Stimulated activated CD4-positive, alpha-beta T cell treated with anti-CD3 and anti-CD28 coated beads, Interleukin-4, amount 100 ng/mL, for 48 hours (primary cell): Measurements from ENCODE around the gene FKBP1B.
"Not testable (repeated sequence)": the region's sequence is repeated elsewhere in the genome, so short reads cannot be mapped to it uniquely, and the experiment has no call there.

Experiments
- DNase-seq, 2 donors: peaks; one replicate each; pipeline ENCODE4 v3.0.0-alpha.2; 2020; ENCODE audit warnings: low read depth in 2 of 2

Gene FKBP1B

DNA sequence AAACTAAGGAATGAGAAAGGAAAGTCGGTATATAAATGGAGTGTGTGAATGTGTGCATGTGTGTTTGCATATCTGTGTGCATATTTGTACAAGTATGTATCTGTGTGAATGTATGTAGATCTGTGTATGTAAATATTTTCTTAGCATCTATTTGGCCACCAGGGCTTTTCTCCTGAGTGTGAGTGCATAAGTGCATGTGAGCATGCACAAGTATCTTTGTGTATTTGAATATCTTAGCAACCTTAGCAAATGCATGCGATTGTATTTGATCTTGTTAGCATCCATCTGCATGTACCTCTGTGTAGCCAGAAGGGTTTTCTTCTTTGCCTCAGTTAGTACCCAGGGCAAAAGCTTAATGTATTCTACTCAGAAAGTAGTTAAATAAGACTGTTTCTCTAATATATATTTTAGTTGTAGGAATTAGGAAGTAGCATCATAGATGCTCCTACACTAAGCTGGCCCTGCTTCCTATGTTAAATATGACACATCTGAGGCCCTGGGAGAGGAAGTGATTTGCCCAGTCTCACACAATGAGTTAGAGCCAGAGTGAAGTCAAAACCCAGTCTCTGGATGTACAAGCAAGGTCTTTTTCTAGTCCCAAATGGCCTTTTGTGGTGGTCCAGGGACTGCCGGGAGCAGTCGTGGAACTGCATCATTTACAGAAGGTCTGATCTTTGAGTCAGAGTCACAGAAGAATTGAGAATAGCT, 9.2 kb downstream of the FKBP1B start:
- no peak for DNase-seq

DNA sequence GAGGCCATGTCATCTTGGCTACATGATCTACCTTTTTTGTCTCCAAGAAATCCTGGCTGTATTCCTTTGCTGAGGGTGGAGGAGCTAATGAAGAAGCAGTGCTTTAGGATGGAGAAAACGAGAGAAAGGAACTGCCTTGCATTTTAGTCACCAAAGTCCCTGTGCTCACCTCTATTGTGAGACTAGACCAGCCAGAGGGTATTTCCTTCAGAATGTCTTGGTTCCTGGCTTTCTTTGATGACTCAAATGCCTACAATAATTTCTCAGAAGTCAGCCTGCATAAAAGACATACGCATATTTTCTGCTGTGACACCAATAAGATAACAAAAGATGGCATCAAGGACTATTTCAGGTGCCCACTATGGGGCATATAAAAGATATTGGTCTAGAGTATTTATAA, 15.8 kb downstream of the FKBP1B start:
- no peak for DNase-seq

DNA sequence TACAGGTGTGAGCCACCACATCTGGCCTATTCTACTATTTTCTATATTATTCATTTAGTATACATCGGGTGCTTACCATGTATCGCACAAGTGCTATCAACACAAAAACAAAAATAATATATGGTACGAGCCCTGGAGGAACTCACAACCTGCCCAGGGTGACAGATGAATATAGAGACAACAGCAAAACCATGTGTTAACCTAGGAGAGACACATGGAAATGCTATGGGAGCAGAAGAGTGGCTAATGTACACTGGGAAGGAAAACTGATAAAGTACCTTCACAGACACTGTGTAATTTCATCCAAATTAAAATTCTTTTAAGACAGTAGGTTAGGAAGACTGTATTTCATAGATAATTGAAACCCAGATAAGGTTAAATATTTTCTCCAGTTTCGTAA, 22.7 kb downstream of the FKBP1B start:
- DNase-seq = no peak

DNA sequence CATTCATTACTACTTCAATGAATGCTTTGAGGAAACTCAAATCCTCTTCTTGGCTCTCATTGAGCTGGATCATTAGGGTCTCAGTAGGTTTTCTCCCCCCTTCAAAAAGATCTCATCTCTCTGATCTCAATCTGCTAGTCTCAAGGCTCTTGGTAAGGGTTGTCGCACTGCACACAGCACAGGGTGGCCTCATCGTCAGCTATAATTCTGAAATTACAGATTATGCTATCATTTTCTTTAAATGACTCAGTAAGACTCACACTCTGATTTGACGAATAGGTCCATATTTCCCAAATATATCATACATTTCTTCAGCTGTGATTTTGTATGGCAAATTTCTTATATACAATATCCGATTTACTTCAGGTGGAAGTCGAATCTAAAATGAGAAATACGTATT, 24.3 kb downstream of the FKBP1B start:
- DNase-seq = no peak

DNA sequence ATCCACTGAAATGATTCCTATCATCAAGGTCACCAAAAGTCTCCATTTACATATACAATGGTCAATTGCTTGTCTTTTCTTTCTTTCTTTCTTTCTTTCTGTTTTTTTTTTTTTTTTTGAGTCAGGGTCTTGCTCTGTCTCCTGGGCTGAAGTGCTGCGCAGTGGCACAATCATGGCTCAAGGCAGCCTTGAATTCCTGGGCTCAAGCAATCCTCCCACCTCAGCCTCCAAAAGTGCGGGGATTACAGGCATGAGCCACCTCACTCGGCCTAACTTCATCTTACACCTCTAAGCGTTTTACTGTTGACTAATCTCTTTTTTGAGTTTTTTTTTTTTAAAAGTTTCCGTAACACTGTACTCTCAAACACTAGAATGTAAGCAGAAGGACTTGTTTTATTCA, 25.7 kb downstream of the FKBP1B start:
- DNase-seq = no peak

DNA sequence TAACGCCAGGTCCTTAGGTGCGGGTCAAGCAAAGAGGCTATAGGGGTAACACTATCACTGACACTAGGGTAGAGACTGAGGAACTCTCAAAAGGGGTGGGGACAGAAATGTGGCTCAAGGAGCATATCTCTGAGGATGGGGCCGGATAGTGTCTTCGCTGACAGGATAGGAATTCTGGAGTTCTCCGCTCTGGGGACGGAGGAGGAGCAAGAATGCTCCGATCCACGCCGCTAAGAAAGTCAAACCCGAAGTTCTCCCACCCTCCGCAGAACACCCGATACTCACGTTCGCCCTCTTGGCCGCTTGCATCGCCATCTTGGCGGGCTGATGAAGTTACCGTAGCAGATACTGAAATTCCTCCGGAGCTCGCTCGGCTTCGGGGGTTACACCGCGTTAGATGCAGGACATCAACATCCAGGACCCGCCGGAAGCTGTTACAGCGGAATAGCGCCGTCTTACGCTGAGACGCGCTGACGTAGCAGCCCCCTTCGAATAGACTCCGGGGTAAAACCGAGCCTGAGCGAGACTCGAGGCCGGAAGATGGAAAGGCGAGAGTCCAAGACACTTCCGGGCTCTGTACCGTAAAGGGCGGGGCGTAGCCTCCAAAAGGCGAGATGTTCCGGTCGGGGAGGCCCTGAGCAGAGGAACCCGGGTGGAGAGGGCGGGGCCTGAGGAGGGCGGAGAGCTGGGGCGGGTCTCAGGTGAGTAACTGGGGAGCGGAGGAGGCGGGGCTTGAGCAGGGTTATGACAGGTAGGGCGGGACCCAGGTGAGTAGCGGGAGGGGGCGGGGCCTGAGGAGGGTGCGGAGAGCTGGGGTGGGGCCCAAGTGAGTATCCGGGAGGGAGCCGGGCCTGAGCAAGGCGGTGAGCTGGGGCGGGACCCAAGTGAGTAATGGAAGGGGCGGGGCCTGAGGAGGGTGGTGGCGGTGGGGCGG, 26.6 kb downstream of the FKBP1B start, which contains the start of gene SF3B6:
Gene SF3B6 (minus strand): TSS at position 412 of the 934 bp plus-strand sequence. CDS start 97 bp downstream, at position 315.
- peak; percentile 99 for DNase-seq

DNA sequence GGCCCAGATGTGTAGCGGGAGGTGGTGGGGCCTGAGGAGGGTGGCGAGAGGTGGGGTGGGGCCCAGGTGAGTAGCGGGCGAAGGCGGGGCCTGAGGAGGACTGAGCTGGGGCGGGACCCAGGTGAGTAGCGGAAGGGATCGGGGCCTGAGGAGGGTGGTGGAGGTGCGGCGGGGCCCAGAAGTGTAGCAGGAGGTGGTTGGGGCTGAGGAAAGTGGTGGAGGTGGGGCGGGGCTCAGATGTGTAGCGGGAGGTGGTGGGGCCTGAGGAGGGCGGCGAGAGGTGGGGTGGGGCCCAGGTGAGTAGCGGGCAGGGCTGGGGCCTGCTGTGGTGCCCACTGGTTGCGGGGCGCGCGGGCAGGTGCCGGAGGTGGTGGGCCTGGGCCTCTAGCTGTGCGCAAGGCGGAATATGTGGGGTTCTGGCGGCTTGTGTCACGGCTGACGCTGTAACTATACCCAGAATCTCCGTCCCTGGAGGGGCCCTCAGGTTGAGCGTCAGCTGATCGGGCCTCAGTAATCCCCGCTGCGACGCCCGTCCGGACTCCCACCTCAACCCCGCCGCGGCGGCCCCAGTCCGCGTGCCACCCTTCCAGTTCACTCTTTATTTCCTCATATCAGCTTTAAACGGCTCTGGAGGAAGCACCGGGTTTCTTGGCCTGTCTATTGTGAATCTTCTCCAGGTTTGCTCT, 27.5 kb downstream of the FKBP1B start:
- no peak for DNase-seq

DNA sequence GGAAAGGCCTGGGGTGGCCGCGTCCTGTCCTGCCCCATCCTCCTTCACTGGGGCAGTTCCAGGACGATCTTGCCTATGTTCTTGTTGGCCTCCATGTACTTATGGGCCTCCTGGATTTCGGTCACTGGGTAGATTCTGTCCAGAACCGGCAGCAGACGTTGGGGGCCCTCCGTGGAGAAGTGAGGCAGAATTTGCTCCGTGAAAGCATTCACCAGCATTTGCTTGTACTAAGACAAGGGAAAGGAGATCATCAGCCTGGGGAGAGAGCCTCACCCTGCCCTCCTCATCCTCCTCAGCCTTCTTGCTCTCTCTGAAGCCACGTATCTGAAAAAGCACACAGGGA, 28.0 kb downstream of the FKBP1B start:
- no peak for DNase-seq

DNA sequence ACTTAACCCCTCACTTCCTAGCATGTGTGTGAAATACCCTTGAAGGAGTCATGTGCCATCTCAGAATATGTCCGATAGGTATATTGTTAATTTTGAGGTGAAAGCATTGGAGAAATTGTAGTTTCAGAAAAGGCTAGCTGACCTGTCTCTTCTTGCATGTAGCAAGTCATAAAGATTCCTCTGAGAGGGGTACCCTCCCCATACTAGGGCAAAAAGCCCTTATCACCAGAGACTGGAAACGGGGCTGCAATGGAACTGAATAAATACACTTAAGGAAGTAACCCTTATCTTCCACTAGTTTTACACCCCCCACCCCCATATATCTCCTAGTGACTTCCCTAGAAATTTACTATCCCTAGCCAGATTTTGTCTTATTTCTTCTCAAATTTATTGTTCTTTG, 28.3 kb downstream of the FKBP1B start:
- DNase-seq = no peak

DNA sequence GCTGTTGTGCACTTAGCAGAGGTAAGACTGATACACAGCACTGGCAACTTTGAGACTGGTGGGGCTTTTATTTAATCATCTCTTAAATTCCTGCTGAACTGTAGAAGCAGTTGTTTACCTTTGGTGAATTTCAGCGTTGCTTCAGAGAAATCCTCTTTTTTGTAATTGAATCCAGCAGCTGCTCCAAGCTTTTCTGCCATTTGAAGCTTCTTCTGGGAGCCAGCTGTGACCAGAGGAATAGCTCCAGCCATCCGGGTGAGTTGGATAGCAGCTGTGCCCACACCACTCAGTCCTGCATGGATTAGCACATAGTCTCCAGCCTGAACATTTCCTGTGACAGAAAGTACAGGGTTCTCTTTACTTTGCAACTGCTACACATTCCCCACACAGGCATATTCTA, 31.2 kb downstream of the FKBP1B start:
- DNase-seq = no peak

DNA sequence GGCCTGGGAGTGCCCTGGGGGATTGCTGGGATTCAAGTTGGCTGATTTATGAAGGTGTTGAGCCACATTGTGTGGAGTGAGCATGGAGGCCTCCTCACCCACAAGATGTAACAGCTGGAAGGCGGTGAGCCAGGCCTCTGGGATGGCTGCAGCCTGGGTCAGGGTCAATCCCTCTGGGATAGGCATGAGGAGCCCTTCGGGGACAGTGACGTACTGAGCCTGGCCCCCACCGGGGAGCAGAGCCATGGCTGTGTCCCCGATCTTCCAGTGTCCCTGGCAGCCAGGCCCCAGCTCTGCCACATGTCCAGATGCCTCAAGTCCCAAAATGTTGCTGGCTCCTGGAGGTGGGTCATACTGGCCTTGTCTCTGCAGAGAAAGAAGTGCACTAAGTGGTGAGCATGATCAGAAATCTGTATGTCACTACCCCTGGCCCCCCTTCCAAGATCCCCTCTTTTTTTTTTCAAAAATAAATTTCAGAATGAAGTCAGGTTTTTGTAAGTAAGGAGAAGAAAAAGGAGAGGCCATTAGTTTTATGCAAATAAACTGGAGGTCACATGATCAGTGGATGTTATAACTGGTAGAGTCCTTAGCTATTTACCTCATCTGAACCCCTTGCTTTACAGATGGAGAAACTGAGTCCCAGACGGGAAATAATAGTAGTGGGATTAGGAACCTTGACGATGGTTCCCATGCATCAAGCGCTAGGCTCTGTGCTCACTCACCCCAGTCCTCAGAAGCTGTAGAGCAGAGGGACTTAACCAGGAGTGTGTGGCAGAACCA, 33.4 kb downstream of the FKBP1B start:
- no peak for DNase-seq

DNA sequence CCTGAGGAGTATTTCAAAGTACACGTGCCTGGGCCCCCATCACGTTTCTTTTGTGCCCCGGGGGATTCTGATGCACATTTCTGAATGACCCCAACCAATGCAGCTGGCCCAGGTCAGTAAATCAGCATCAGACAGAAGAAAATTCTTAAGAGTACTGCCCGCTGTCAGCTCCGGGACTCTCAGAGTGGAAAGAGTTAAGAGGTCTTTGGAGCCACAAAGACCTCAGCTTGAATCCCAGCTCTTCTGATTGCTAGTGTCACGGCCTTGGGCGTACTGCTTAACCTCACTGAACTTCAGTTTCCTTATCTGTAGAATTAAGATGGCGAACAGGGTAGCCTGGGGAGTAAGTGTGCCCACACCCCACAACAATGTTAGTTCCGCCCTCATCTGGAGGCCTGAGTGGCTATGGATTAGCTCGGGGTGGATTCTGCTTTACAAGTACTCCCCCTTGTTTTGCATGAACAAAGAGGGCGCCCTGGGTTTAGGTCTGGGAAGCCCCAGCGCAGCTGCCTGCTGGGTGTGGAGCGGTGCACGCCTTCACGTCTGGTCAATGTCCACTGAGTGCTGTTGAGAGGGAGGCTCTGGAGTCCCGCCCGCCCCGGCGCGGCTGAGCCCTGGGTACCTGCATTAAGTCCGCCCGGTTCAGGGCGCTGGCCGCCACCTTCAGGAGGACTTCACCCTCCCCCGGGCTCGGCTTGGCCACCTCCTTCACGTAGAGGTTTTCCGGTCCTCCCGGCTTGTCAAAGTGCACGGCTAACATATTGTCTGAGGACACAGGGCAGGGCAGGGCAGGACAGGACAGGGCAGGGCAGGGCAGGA, 34.2 kb downstream of the FKBP1B start:
- DNase-seq = peak in 1 of 2 donors; percentile 18

DNA sequence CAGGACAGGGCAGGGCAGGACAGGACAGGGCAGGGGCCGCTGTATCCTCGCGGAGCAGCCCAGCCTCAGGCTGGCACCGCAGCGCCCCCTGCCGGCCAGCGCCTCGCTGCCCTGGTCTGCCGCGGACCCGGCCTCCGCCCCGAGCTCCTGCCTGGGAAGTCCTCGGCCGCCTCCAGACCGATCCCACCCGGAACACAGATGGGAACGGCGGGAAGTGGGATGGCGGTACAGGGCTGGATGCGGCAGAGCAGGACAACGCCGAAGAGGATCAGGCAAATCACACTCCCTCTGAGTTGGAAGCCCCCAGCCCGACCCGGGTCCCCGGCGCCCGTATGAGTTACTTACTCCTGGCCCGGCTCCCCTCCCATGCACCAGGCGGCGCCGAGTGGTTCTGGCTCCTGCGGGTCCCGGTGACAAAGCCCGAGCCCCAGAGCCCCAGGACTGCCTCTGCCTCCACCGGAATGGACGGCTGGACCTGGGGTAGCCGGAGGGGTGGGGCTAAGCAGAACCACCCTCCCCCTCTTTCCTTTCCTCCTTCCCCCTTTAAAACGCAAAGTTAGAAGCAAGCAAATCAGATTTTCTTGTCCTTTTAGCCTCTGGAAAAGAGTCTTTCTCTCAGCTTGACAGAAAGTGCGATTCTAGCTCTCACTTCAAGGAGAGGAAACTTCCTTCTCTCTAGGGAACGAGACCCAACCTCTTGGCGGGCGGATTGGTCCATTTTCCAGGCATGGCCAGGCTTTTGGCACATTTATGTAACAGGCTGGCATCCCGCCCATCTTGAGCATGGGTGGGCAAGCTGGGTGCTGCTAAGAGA, 35.1 kb downstream of the FKBP1B start, which contains the start of gene TP53I3:
Gene TP53I3 (minus strand): TSS at position 449 of the 814 bp plus-strand sequence. CDS start 508 bp downstream, outside the sequence.
- peak; percentile 80 to 82 for DNase-seq

DNA sequence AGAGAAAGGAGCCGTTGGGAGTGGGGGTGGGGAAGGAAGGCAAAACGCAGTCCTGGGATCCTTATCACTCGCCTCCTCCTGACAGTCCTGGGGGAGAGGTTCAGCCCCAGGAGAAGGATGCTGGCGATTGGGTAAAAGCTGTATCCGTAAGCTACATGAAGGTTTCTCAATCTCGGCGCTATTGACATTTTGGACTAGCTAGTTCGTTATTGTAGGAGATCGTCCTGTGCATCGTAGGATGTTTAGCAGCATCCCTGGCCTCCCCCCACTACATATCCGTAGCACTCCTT, 35.6 kb downstream of the FKBP1B start:
- no peak for DNase-seq

DNA sequence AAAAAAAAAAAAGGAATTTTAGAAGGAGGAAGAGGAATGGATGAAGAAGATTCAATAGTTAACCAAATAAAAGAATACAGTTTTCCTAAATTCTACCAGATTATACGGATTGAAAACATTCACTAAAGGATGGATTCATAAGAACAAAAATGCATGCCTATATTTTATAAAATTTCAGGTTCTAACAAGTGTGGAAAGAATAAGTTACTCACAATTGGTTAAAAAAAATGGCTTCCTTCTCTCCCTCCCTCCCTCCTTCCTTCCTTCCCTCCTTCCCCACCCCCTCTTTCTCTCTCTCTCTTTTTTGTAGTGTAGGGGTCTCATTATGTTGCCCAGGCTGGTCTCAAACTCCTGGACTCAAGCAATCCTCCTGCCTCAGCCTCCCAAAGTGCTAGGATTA, 36.7 kb downstream of the FKBP1B start:
- DNase-seq = no peak

DNA sequence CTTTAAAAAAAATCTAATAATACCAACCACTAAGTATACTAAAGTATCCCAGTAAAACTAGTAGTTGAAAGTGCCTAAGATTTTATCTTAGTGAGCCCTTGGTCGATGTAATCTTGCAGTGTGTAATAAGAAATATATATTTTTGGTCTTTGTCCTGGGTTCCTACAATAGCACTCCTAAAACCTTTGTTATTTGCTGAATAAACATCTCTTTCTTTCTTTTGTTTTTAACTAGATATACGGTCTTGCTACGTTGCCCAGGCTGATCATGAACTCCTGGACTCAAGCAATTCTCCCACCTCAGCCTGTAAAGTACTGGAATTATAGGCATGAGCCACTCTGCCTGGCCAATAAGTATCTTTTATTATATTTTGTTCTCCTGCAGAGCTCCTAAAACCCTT, 37.5 kb downstream of the FKBP1B start:
- no peak for DNase-seq

DNA sequence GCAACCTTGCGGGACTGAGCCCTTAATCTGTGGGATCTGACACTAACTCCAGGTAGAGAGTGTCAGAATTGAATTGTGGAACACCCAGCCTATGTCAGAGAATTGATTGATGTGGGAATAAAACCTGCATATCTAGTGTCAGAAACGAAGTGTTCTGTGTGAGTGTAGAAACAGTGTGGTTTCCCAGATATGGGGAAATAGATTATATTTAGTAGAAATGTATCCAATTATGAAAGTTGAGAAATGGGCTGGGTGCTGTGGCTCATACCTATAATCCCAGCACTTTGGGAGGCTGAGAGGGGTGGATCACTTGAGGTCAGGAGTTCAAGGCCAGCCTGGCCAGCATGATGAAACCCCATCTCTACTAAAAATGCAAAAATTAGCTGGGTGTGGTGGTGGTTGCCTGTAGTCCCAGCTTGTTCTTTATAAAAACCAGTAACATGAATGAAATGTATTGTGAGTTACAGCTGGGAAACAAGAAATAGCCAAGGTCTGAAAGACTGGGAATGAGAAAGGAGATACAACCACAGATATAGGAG, 39.3 kb downstream of the FKBP1B start:
- no peak for DNase-seq

DNA sequence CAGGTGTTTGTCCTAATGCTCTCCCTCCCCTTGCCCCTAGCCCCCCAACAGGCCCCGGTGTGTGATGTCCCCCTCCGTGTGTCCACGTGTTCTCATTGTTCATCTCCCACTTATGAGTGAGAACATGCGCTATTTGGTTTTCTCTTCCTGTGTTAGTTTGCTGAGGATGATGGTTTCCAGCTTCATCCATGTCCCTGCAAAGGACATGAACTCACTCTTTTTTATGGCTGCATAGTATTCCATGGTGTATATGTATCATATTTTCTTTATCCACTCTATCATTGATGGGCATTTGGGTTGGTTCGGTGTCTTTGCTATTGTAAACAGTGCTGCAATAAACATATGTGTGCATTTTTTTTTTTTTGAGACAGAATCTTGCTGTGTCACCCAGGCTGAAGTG, 43.7 kb downstream of the FKBP1B start:
- DNase-seq = not testable (repeated sequence)

DNA sequence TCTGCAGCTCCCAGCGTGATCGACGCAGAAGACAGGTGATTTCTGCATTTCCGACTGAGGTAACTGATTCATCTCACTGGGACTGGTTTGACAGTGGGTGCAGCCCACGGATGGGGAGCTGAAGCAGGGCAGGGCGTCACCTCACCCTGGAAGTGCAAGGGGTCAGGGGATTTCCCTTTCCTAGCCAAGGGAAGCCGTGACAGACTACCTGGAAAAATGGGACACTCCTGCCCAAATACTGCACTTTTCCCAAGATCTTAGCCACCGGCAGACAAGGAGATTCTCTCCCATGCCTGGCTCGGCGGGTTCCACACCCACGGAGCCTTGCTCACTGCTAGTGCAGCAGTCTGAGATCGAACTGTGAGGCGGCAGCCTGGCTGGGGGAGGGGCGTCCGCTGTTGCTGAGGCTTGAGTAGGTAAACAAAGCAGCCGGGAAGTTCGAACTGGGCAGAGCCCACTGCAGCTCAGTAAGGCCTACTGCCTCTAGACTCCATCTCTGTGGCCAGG, 45.7 kb downstream of the FKBP1B start:
- DNase-seq = not testable (repeated sequence)
